Transverse colon (tissue), 3 donors: ENCODE data around the gene MSH3.

Experiments used
- POLR2A ChIP-seq: fragments of 450-650 bp; IDR thresholded peaks from one replicate; pipeline ENCODE4 v1.6.1; 2016; ENCODE audit warnings: antibody characterized with exemption, mild to moderate bottlenecking, moderate library complexity
- TF ChIP-seq, protein P1 (sequence below), 5 experiments: fragments of 200-600 bp in 3 of 5; fragments of 450-650 bp in 2 of 5; sonication (generic) in 3 of 5; IDR thresholded peaks; 1 replicate in 2 of 5; 2 replicates in 3 of 5; pipeline ENCODE4 v1.5.1; 2016 to 2017; ENCODE audit warnings: antibody characterized with exemption in 5 of 5, inconsistent platforms in 3 of 5, mild to moderate bottlenecking in 2 of 5, moderate library complexity in 1 of 5

DNA sequence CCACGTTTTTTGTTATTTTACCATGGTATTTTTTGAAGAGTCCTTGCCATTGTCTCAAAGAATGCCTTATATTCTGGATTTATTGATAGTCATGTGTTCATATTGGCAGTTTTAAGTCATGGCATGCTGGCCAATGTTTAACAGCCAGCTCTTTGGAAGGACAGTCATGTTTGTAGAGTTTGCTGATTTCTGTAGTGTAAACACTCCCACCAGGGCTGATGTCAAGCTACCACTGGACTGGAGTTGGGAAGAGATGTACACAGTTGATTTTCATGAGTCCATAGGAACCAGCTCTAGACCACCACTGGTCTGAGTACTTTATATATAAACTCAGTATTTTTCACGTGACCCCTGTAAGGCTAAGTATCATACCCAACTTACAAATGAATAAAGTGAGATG, 125.6 kb downstream of the MSH3 start:
- TF ChIP-seq, protein P1, sequence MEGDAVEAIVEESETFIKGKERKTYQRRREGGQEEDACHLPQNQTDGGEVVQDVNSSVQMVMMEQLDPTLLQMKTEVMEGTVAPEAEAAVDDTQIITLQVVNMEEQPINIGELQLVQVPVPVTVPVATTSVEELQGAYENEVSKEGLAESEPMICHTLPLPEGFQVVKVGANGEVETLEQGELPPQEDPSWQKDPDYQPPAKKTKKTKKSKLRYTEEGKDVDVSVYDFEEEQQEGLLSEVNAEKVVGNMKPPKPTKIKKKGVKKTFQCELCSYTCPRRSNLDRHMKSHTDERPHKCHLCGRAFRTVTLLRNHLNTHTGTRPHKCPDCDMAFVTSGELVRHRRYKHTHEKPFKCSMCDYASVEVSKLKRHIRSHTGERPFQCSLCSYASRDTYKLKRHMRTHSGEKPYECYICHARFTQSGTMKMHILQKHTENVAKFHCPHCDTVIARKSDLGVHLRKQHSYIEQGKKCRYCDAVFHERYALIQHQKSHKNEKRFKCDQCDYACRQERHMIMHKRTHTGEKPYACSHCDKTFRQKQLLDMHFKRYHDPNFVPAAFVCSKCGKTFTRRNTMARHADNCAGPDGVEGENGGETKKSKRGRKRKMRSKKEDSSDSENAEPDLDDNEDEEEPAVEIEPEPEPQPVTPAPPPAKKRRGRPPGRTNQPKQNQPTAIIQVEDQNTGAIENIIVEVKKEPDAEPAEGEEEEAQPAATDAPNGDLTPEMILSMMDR (IDR thresholded peaks at IDR 0.05) = no peak
- no peak for TF ChIP-seq POLR2A
